ENCODE results near the gene SYCP2L.

GRCh38 chr6:10873374-10873773 lies 13.5 kb upstream of the SYCP2L start:
- TF ChIP-seq CHD2 (IDR thresholded peaks at IDR 0.05; ENCODE audit: low read length, partially characterized antibody), result no peak
- no peak for TF ChIP-seq SIN3A (IDR thresholded peaks at IDR 0.05; ENCODE audit: borderline replicate concordance, low read depth, low read length)
- TF ChIP-seq CTCF (IDR thresholded peaks at IDR 0.05), result no peak
- no peak for TF ChIP-seq POLR2AphosphoS5 (IDR thresholded peaks at IDR 0.05; ENCODE audit: low read depth, low read length)
- TF ChIP-seq REST (IDR thresholded peaks at IDR 0.05; ENCODE audit: low read depth, low read length), result no peak
- TF ChIP-seq EP300 (IDR thresholded peaks at IDR 0.05; ENCODE audit: borderline replicate concordance in 1 of 2, low read depth in 1 of 2, low read length in 1 of 2), result no peak
- TF ChIP-seq YY1 (IDR thresholded peaks at IDR 0.05; ENCODE audit: low read depth), result no peak
- TF ChIP-seq ZBTB33 (IDR thresholded peaks at IDR 0.05; ENCODE audit: borderline replicate concordance, low read depth), result no peak
- no peak for TF ChIP-seq NFIC (IDR thresholded peaks at IDR 0.05; ENCODE audit: borderline replicate concordance)
- TF ChIP-seq TCF12 (IDR thresholded peaks at IDR 0.05), result no peak
- TF ChIP-seq SMC3 (IDR thresholded peaks at IDR 0.05; ENCODE audit: low read depth, low read length), result no peak

All from SK-N-SH (cell line).